Measurements from ENCODE around the gene STXBP6. TPM values are rescaled to one million over a fixed set of nuclear protein-coding genes. Genes with fewer than 3 reads are reported as not detected.

STXBP6 gene
- total and polyA plus RNA-seq, 8 donors, result 9.9 to 28.5 (median 23.2) TPM

DNA sequence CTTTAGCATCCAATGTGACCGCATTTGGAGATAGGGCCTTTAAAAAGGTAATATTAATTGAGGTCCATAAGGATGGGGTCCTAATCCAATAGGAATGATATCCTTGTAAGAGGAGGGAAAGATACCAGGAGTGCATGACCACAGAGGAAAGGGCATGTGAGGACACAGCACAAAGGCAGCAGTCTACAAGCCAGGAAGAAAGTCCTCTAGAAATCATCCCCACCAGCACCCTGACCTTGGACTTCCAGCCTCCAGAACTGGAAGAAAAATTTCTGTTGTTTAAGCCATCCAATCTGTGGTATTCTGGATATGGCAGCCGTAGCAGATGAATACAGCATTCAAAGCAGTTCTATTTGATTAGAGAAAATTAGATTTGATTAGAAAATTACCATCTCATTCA is 145.4 kb downstream of the STXBP6 start:
- TF ChIP-seq, protein P1, sequence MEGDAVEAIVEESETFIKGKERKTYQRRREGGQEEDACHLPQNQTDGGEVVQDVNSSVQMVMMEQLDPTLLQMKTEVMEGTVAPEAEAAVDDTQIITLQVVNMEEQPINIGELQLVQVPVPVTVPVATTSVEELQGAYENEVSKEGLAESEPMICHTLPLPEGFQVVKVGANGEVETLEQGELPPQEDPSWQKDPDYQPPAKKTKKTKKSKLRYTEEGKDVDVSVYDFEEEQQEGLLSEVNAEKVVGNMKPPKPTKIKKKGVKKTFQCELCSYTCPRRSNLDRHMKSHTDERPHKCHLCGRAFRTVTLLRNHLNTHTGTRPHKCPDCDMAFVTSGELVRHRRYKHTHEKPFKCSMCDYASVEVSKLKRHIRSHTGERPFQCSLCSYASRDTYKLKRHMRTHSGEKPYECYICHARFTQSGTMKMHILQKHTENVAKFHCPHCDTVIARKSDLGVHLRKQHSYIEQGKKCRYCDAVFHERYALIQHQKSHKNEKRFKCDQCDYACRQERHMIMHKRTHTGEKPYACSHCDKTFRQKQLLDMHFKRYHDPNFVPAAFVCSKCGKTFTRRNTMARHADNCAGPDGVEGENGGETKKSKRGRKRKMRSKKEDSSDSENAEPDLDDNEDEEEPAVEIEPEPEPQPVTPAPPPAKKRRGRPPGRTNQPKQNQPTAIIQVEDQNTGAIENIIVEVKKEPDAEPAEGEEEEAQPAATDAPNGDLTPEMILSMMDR (IDR thresholded peaks at IDR 0.05), result no peak
- intact Hi-C loops (cut with DNase I), result no loop called here
- ATAC-seq (no peak), FAIRE-seq (no peak), DNase-seq (no peak)
- 93 to 95% methylated on average over 2 of the region's 2 CpGs for WGBS, 2 donors
- Histone ChIP-seq H3K4me3 (no peak overlapping the region), H3K9me3 (no peaks in the 10 kb centered on the region), H3K36me3 (no peaks in the 10 kb centered on the region), H3K27me3 (no peaks in the 10 kb centered on the region), H3K4me1 (peaks cover 0 to 9% (median 8%) of the 10 kb centered on the region in 3 donors), H3K27ac (no peak overlapping the region)

DNA sequence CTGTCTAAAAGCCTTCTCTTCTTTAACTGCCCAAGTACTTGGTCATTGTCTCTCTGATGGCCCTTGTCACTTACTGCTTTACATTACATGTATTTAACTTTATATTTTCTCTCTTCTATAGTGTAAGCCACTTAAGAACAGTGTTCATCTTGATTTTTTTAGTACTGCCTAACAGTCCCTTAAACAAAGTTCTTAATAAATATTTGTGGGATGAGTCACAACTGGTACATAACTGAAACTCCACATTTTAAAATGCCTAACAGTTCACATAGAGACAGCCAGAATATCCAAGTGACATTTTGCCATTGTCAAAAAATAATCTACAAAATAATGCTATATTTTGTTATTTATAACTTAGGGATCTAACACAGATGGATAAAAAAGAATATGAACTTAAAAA is 146.6 kb downstream of the STXBP6 start:
- ATAC-seq, result peak in 1 of 4 donors; percentile 42
- Histone ChIP-seq H3K4me1 (peaks cover 0 to 2% (median 0%) of the 10 kb centered on the region in 3 donors), H3K4me3 (no peak overlapping the region), H3K27ac (no peak overlapping the region), H3K27me3 (no peaks in the 10 kb centered on the region), H3K36me3 (no peaks in the 10 kb centered on the region), H3K9me3 (no peaks in the 10 kb centered on the region)
- DNase-seq, result no peak
- TF ChIP-seq, protein P1 (IDR thresholded peaks at IDR 0.05), result no peak
- FAIRE-seq, result peak; percentile 54
- intact Hi-C loops (cut with DNase I), result no loop called here

DNA sequence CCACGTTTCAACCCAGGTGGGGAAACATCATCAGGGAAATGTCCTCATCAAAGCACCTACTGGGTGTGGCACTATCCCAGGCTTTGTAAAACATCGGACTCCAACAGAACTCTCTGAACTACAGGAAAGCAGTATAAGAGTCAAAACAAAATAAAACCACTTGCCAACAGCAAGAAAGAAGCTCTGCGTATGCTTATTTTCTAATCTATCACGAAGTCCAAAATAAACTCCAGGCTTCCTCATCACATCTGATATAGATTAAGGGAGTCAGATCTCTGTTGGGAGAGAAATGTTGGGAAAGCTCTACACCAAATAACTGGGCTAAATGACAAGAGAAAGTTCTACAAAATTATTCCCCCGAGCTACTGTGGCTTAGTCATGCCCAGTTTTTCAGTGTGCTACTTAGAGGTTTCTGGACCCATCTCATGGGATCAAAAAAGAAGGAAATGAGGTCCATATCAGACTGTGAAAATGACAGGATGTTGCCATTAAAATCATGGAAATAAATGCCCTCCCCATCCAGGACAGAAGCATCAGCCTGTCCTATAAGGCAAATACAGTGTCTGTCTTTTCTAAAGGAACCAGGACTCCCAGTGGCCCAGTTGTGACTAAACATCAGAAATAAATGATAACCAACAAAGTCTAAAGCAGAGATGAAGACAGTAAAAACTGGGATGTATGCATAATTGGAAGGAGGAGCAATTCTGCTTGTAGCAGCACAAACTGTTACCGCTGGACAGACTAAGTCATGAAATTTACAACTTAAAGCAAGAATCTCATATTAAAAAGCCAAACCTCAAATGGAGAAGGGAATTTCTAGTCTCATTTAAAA is 149.5 kb downstream of the STXBP6 start:
- ATAC-seq (peak in 3 of 4 donors; percentile 17 to 50 (median 48)), FAIRE-seq (no peak), DNase-seq (no peak)
- intact Hi-C loops (cut with DNase I), result no loop called here
- WGBS, 2 donors, result 56 to 61% methylated on average over 6 of the region's 6 CpGs
- no peaks in the 10 kb centered on the region for H3K27me3 ChIP-seq
- H3K4me3 ChIP-seq, result no peak overlapping the region
- no peaks in the 10 kb centered on the region for H3K36me3 ChIP-seq
- H3K9me3 ChIP-seq, result no peaks in the 10 kb centered on the region
- TF ChIP-seq, protein P1 (IDR thresholded peaks at IDR 0.05), result no peak
- H3K4me1 ChIP-seq, result peaks cover 0 to 5% (median 4%) of the 10 kb centered on the region in 3 donors
- H3K27ac ChIP-seq, result no peak overlapping the region

DNA sequence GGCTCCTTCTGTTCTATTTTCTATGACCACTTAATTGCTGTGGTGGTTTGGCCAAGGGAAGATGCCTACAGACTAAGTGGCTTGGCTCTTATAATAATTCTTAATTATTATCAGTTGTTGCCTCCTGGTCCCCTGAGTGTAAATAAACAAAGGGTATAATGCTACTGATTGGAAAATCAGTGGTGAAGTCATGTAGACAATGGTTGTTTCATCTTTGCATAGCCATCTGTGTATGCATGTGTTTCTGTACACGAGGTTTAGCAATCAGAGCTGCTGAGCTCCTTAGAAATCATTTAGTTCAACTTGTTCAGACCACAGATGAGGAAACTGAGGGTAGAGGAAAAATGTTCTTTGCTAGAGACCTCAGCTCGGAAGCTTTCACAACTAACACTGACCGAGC is 152.2 kb downstream of the STXBP6 start:
- DNase-seq (no peak), ATAC-seq (no peak), FAIRE-seq (no peak)
- Histone ChIP-seq H3K36me3 (no peaks in the 10 kb centered on the region), H3K4me1 (peaks cover 5 to 20% (median 15%) of the 10 kb centered on the region in 3 donors), H3K9me3 (no peaks in the 10 kb centered on the region), H3K27ac (no peak overlapping the region), H3K4me3 (no peak overlapping the region), H3K27me3 (no peaks in the 10 kb centered on the region)
- WGBS, 2 donors, result 94 to 97% methylated on average over 3 of the region's 3 CpGs
- TF ChIP-seq, protein P1 (IDR thresholded peaks at IDR 0.05), result no peak
- intact Hi-C loops (cut with DNase I), result no loop called here

DNA sequence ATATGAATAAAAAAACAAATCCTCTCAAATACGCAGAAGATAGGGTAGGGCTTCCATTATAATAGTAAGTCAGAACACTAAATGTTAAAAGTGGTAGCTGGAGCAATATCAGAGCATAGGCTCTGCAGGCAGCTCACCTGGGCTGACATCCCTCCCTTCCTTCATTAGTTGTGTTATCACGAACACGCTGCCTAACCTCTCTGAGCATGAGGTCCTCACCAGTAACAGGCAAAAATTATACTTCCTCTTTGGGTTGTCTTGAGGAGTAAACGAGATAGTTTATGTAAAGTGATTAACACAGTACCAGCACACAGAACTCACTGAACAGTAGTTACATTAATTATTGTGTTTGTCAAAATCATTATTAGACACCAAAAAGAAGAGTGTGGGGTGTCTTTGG is 154.3 kb downstream of the STXBP6 start:
- WGBS, 2 donors, result 26 to 35% methylated on average over 4 of the region's 4 CpGs
- Histone ChIP-seq H3K36me3 (no peaks in the 10 kb centered on the region), H3K27me3 (no peaks in the 10 kb centered on the region), H3K4me3 (no peak overlapping the region), H3K9me3 (no peaks in the 10 kb centered on the region), H3K4me1 (peaks cover 5 to 20% (median 15%) of the 10 kb centered on the region in 3 donors), H3K27ac (peak overlapping the region in 2 of 4 donors; percentile 27 to 39)
- DNase-seq (no peak), FAIRE-seq (no peak), ATAC-seq (peak in 3 of 4 donors; percentile 23 to 37 (median 24))
- TF ChIP-seq, protein P1 (IDR thresholded peaks at IDR 0.05), result no peak
- intact Hi-C loops (cut with DNase I), result no loop called here

Data from pancreas (tissue), 10 donors.